Activated CD4-positive, alpha-beta T cell treated with anti-CD3 and anti-CD28 coated beads, Interleukin-2, amount 10 ng/mL, durations not matched to agents 24 days and 14 days (primary cell): Measurements from ENCODE around the gene PLXNA2. TPM values are rescaled to one million over a fixed set of nuclear protein-coding genes. Genes with fewer than 3 reads are reported as not detected.

Experiments
- DNase-seq: peaks from one replicate; pipeline ENCODE4 v3.0.0; 2022
- H3K27ac Mint-ChIP-seq: one replicate; pipeline ENCODE4 v1.8.0; 2022; ENCODE audit warnings: mild to moderate bottlenecking, mixed read lengths
- H3K27me3 Mint-ChIP-seq: one replicate; pipeline ENCODE4 v1.8.0; 2022; ENCODE audit warnings: mixed read lengths
- H3K36me3 Mint-ChIP-seq: one replicate; pipeline ENCODE4 v1.8.0; 2022; ENCODE audit warnings: low read depth, mild to moderate bottlenecking, mixed read lengths
- H3K4me1 Mint-ChIP-seq: one replicate; pipeline ENCODE4 v1.8.0; 2021; ENCODE audit warnings: mixed read lengths
- H3K4me3 Mint-ChIP-seq: one replicate; pipeline ENCODE4 v1.8.0; 2022; ENCODE audit warnings: mild to moderate bottlenecking, moderate library complexity, mixed read lengths
- H3K9me3 Mint-ChIP-seq: one replicate; pipeline ENCODE4 v1.8.0; 2021; ENCODE audit warnings: mixed read lengths
- intact Hi-C: fragments of 100-400 bp; cut with micrococcal nuclease; formaldehyde crosslinking; loops from one replicate; pipeline ENCODE4 v1.15.1; 2023
- total RNA-seq: library from RNA; stranded (reverse); gene quantifications from 2 replicates; pipeline ENCODE4 v1.2.3, GENCODE V29; 2022

The PLXNA2 gene
- total RNA-seq, 1 donor from 2014 or later, result not detected

- Mint-ChIP-seq H3K36me3 (no peaks in the 10 kb centered on the region), H3K4me3 (no peak overlapping the region), H3K27ac (no peak overlapping the region), H3K9me3 (no peaks in the 10 kb centered on the region), H3K27me3 (peaks cover 22% of the 10 kb centered on the region), H3K4me1 (no peaks in the 10 kb centered on the region)
- intact Hi-C loops, result no loop called here
- DNase-seq, result no peak
These were observed 70.4 kb downstream of the PLXNA2 start for GRCh38 chr1:208173749-208174148.

GRCh38 chr1:208172423-208173145 lies 71.6 kb downstream of the PLXNA2 start:
- Mint-ChIP-seq H3K4me3 (no peak overlapping the region), H3K4me1 (no peaks in the 10 kb centered on the region), H3K9me3 (no peaks in the 10 kb centered on the region), H3K27ac (no peak overlapping the region), H3K36me3 (no peaks in the 10 kb centered on the region), H3K27me3 (peaks cover 20% of the 10 kb centered on the region)
- no peak for DNase-seq
- intact Hi-C loops, result no loop called here

GRCh38 chr1:208171616-208172422 lies 72.4 kb downstream of the PLXNA2 start:
- Mint-ChIP-seq H3K27me3 (peaks cover 18% of the 10 kb centered on the region), H3K4me3 (no peak overlapping the region), H3K4me1 (no peaks in the 10 kb centered on the region), H3K9me3 (no peaks in the 10 kb centered on the region), H3K27ac (no peak overlapping the region), H3K36me3 (no peaks in the 10 kb centered on the region)
- DNase-seq, result no peak
- intact Hi-C loops, result no loop called here

GRCh38 chr1:208170252-208170651 lies 73.9 kb downstream of the PLXNA2 start:
- Mint-ChIP-seq H3K27me3 (peaks cover 21% of the 10 kb centered on the region), H3K4me1 (no peaks in the 10 kb centered on the region), H3K27ac (no peak overlapping the region), H3K36me3 (no peaks in the 10 kb centered on the region), H3K4me3 (no peak overlapping the region), H3K9me3 (no peaks in the 10 kb centered on the region)
- DNase-seq, result no peak
- intact Hi-C loops, result no loop called here

- Mint-ChIP-seq H3K27me3 (peaks cover 25% of the 10 kb centered on the region), H3K4me3 (no peak overlapping the region), H3K9me3 (no peaks in the 10 kb centered on the region), H3K27ac (no peak overlapping the region), H3K36me3 (no peaks in the 10 kb centered on the region), H3K4me1 (no peaks in the 10 kb centered on the region)
- intact Hi-C loops, result no loop called here
- DNase-seq, result no peak
These were observed 74.9 kb downstream of the PLXNA2 start for GRCh38 chr1:208169081-208169879.

GRCh38 chr1:208167261-208167869 lies 76.8 kb downstream of the PLXNA2 start:
- H3K27ac Mint-ChIP-seq, result no peak overlapping the region
- no peak for DNase-seq
- no peak overlapping the region for H3K4me3 Mint-ChIP-seq

GRCh38 chr1:208166340-208167138 lies 77.6 kb downstream of the PLXNA2 start:
- H3K36me3 Mint-ChIP-seq, result no peaks in the 10 kb centered on the region

More at GRCh38 chr1:208167261-208167869, 76.8 kb downstream of the PLXNA2 start:
- intact Hi-C loops, result no loop called here
- peaks cover 33% of the 10 kb centered on the region for H3K27me3 Mint-ChIP-seq
- no peaks in the 10 kb centered on the region for H3K36me3 Mint-ChIP-seq
- H3K9me3 Mint-ChIP-seq, result no peaks in the 10 kb centered on the region
- no peaks in the 10 kb centered on the region for H3K4me1 Mint-ChIP-seq

GRCh38 chr1:208165659-208166058 lies 78.5 kb downstream of the PLXNA2 start:
- Mint-ChIP-seq H3K27ac (no peak overlapping the region), H3K27me3 (peaks cover 34% of the 10 kb centered on the region)

More at GRCh38 chr1:208166340-208167138, 77.6 kb downstream of the PLXNA2 start:
- intact Hi-C loops, result no loop called here
- no peak overlapping the region for H3K27ac Mint-ChIP-seq
- H3K4me3 Mint-ChIP-seq, result no peak overlapping the region
- DNase-seq, result no peak
- H3K9me3 Mint-ChIP-seq, result no peaks in the 10 kb centered on the region
- peaks cover 34% of the 10 kb centered on the region for H3K27me3 Mint-ChIP-seq
- H3K4me1 Mint-ChIP-seq, result no peaks in the 10 kb centered on the region

GRCh38 chr1:208164609-208165008 lies 79.6 kb downstream of the PLXNA2 start:
- no peak for DNase-seq
- Mint-ChIP-seq H3K27ac (no peak overlapping the region), H3K9me3 (no peaks in the 10 kb centered on the region), H3K4me1 (no peaks in the 10 kb centered on the region), H3K36me3 (no peaks in the 10 kb centered on the region), H3K4me3 (no peak overlapping the region), H3K27me3 (peaks cover 33% of the 10 kb centered on the region)
- intact Hi-C loops, result no loop called here

More at GRCh38 chr1:208165659-208166058, 78.5 kb downstream of the PLXNA2 start:
- H3K4me1 Mint-ChIP-seq, result no peaks in the 10 kb centered on the region
- H3K36me3 Mint-ChIP-seq, result no peaks in the 10 kb centered on the region
- DNase-seq, result no peak
- no peaks in the 10 kb centered on the region for H3K9me3 Mint-ChIP-seq
- no peak overlapping the region for H3K4me3 Mint-ChIP-seq
- intact Hi-C loops, result no loop called here

- H3K9me3 Mint-ChIP-seq, result no peaks in the 10 kb centered on the region
- H3K27ac Mint-ChIP-seq, result no peak overlapping the region
- intact Hi-C loops, result no loop called here
- H3K4me3 Mint-ChIP-seq, result no peak overlapping the region
- no peaks in the 10 kb centered on the region for H3K36me3 Mint-ChIP-seq
- peaks cover 35% of the 10 kb centered on the region for H3K27me3 Mint-ChIP-seq
- DNase-seq, result no peak
- H3K4me1 Mint-ChIP-seq, result no peaks in the 10 kb centered on the region
These were observed 80.6 kb downstream of the PLXNA2 start for GRCh38 chr1:208163539-208163938.

GRCh38 chr1:208162903-208163302 lies 81.3 kb downstream of the PLXNA2 start:
- H3K36me3 Mint-ChIP-seq, result no peaks in the 10 kb centered on the region
- H3K27ac Mint-ChIP-seq, result no peak overlapping the region
- intact Hi-C loops, result no loop called here
- H3K9me3 Mint-ChIP-seq, result no peaks in the 10 kb centered on the region
- no peaks in the 10 kb centered on the region for H3K4me1 Mint-ChIP-seq
- DNase-seq, result no peak
- H3K4me3 Mint-ChIP-seq, result no peak overlapping the region
- peaks cover 38% of the 10 kb centered on the region for H3K27me3 Mint-ChIP-seq

- DNase-seq, result no peak
- Mint-ChIP-seq H3K27me3 (peaks cover 40% of the 10 kb centered on the region), H3K27ac (no peak overlapping the region), H3K9me3 (no peaks in the 10 kb centered on the region), H3K36me3 (no peaks in the 10 kb centered on the region), H3K4me3 (no peak overlapping the region), H3K4me1 (no peaks in the 10 kb centered on the region)
- intact Hi-C loops, result no loop called here
These were observed 82.4 kb downstream of the PLXNA2 start for GRCh38 chr1:208161656-208162375.
